Endodermal cell (in vitro differentiated cells): ENCODE measurements around the gene CSGALNACT2. TPM values are rescaled to one million over a fixed set of nuclear protein-coding genes. Genes with fewer than 3 reads are reported as not detected.

ENCODE experiments used
- DNase-seq: peaks from one replicate; pipeline ENCODE4 v3.0.0-alpha.2; 2017
- H3K27ac ChIP-seq: 2 replicates; pipeline ENCODE4 v1.5.1; 2013; ENCODE audit warnings: mild to moderate bottlenecking, low read depth, low read length, moderate library complexity
- H3K27me3 ChIP-seq: 2 replicates; pipeline ENCODE4 v1.6.1; 2013; ENCODE audit warnings: mild to moderate bottlenecking, low read length, moderate library complexity; ENCODE audit not compliant: insufficient read depth, control insufficient read depth, poor library complexity, severe bottlenecking
- H3K36me3 ChIP-seq: 2 replicates; pipeline ENCODE4 v1.7.0; 2013; ENCODE audit warnings: mild to moderate bottlenecking, low read length, moderate library complexity; ENCODE audit not compliant: control insufficient read depth, insufficient read depth
- H3K4me1 ChIP-seq: one replicate; pipeline ENCODE4 v1.7.0; 2013; ENCODE audit warnings: low read length; ENCODE audit not compliant: control insufficient read depth, insufficient read depth
- H3K4me3 ChIP-seq: 2 replicates; pipeline ENCODE4 v1.5.1; 2013; ENCODE audit warnings: mild to moderate bottlenecking, low read length, moderate library complexity
- H3K9ac ChIP-seq: 2 replicates; pipeline ENCODE4 v1.6.1; 2013; ENCODE audit warnings: mild to moderate bottlenecking, low read length, moderate library complexity; ENCODE audit not compliant: poor library complexity, severe bottlenecking; ENCODE audit errors: extremely low read depth
- H3K9me3 ChIP-seq: 2 replicates; pipeline ENCODE4 v1.6.1; 2013; ENCODE audit warnings: mild to moderate bottlenecking, low read length, moderate library complexity; ENCODE audit not compliant: control insufficient read depth
- H3K27ac Mint-ChIP-seq: 2 replicates; pipeline ENCODE4 v1.8.0; 2020; ENCODE audit warnings: mixed read lengths
- H3K27me3 Mint-ChIP-seq: 2 replicates; pipeline ENCODE4 v1.8.0; 2021; ENCODE audit warnings: mild to moderate bottlenecking, mixed read lengths; ENCODE audit not compliant: insufficient read depth
- H3K36me3 Mint-ChIP-seq: 2 replicates; pipeline ENCODE4 v1.8.0; 2020; ENCODE audit warnings: low read depth, mixed read lengths
- H3K4me1 Mint-ChIP-seq: 2 replicates; pipeline ENCODE4 v1.8.0; 2020; ENCODE audit warnings: mixed read lengths
- H3K4me3 Mint-ChIP-seq: 2 replicates; pipeline ENCODE4 v1.8.0; 2020; ENCODE audit warnings: mild to moderate bottlenecking, moderate library complexity, mixed read lengths
- H3K9me3 Mint-ChIP-seq: 2 replicates; pipeline ENCODE4 v1.8.0; 2020; ENCODE audit warnings: mild to moderate bottlenecking, mixed read lengths
- WGBS, 2 experiments: methylation state at CpG; one replicate each; pipeline versions ENCODE4 v1.1.5 to v1.1.7; 2013; ENCODE audit warnings: missing lambda C conversion rate in 2 of 2, mixed read lengths in 1 of 2; ENCODE audit not compliant: insufficient coverage in 1 of 2, insufficient read length in 1 of 2; 5-methylcytosine and 5-hydroxymethylcytosine counted together
- total RNA-seq, 2 donors: library from RNA; stranded (reverse); fragmentation: NEBNext Ultra II Directional in 1 of 2; extraction: Animal tissue kit (Norgen Biotek cat#: 25700) in 1 of 2; gene quantifications; 2 replicates in 1 of 2; 3 replicates in 1 of 2; pipeline ENCODE4 v1.2.1, GENCODE V29; 2021
- TF ChIP-seq, protein P1 (sequence below): fragments of 200-600 bp; sonication (generic); conservative IDR thresholded peaks from 2 replicates; pipeline ENCODE4 v1.5.0; 2021; ENCODE audit warnings: antibody characterized with exemption, mild to moderate bottlenecking

Gene CSGALNACT2
- total RNA-seq, 2 donors from 2014 or later = 7.3 to 8.6 TPM

DNA sequence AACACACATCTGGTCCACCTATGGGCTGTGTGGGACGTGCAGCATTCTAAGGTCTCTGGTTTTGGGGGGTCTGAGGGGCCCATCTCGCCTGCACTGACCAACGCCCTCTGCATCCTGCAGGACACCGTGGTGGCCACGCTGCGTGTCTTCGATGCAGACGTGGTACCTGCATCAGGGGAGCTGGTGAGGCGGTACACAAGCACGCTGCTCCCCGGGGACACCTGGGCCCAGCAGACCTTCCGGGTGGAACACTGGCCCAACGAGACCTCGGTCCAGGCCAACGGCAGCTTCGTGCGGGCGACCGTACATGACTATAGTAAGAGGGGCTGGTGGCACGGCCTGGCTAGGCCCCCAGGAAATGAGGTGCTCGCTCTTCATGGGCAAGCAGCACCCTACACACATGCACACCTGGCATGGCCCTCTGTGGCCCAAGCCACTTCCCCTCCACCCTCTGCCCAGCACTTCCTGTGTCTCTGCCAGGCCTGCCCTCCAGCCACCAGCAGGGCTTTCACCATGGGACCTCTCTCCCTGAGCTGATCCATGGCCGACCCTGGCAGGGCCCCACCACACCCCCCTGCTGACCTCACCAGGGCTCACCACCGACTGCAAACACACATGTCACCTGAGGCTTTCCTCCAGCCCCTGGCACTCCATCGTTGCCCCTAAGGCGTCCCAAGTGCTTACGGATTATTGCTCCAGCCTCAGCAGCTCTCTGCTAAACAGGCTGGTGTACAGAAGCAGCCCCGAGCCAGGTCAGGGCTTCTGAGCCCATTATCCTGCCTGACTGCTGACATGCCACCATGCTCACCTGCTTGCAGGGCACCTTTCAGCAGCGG lies 31.8 kb upstream of the CSGALNACT2 start:
- H3K27me3 ChIP-seq = peaks cover 16% of the 10 kb centered on the region
- DNase-seq = no peak
- H3K9ac ChIP-seq = no peak overlapping the region
- H3K9me3 Mint-ChIP-seq = no peaks in the 10 kb centered on the region
- H3K27ac ChIP-seq = no peak overlapping the region
- H3K36me3 Mint-ChIP-seq = no peaks in the 10 kb centered on the region
- no peak overlapping the region for H3K4me3 Mint-ChIP-seq
- WGBS, 2 experiments = 93% methylated on average over 22 to 28 of the region's 28 CpGs
- peaks cover 25% of the 10 kb centered on the region for H3K27me3 Mint-ChIP-seq
- no peak overlapping the region for H3K27ac Mint-ChIP-seq
- no peaks in the 10 kb centered on the region for H3K4me1 ChIP-seq
- TF ChIP-seq, protein P1, sequence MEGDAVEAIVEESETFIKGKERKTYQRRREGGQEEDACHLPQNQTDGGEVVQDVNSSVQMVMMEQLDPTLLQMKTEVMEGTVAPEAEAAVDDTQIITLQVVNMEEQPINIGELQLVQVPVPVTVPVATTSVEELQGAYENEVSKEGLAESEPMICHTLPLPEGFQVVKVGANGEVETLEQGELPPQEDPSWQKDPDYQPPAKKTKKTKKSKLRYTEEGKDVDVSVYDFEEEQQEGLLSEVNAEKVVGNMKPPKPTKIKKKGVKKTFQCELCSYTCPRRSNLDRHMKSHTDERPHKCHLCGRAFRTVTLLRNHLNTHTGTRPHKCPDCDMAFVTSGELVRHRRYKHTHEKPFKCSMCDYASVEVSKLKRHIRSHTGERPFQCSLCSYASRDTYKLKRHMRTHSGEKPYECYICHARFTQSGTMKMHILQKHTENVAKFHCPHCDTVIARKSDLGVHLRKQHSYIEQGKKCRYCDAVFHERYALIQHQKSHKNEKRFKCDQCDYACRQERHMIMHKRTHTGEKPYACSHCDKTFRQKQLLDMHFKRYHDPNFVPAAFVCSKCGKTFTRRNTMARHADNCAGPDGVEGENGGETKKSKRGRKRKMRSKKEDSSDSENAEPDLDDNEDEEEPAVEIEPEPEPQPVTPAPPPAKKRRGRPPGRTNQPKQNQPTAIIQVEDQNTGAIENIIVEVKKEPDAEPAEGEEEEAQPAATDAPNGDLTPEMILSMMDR = no peak
- no peaks in the 10 kb centered on the region for H3K9me3 ChIP-seq
- no peak overlapping the region for H3K4me3 ChIP-seq
- H3K36me3 ChIP-seq = no peaks in the 10 kb centered on the region
- no peaks in the 10 kb centered on the region for H3K4me1 Mint-ChIP-seq

- 94 to 97% methylated on average over 5 to 12 of the region's 12 CpGs for WGBS, 2 experiments
- Mint-ChIP-seq H3K9me3 (no peaks in the 10 kb centered on the region), H3K27ac (no peak overlapping the region), H3K4me1 (no peaks in the 10 kb centered on the region), H3K36me3 (no peaks in the 10 kb centered on the region), H3K4me3 (no peak overlapping the region), H3K27me3 (peaks cover 11% of the 10 kb centered on the region)
- Histone ChIP-seq H3K4me3 (no peak overlapping the region), H3K9ac (no peak overlapping the region), H3K27me3 (peaks cover 14% of the 10 kb centered on the region), H3K27ac (no peak overlapping the region), H3K36me3 (no peaks in the 10 kb centered on the region), H3K9me3 (no peaks in the 10 kb centered on the region), H3K4me1 (no peaks in the 10 kb centered on the region)
- DNase-seq = no peak
- TF ChIP-seq, protein P1 = no peak
Measured at GRCh38 chr10:43108951-43109350, 29.3 kb upstream of the CSGALNACT2 start.

DNA sequence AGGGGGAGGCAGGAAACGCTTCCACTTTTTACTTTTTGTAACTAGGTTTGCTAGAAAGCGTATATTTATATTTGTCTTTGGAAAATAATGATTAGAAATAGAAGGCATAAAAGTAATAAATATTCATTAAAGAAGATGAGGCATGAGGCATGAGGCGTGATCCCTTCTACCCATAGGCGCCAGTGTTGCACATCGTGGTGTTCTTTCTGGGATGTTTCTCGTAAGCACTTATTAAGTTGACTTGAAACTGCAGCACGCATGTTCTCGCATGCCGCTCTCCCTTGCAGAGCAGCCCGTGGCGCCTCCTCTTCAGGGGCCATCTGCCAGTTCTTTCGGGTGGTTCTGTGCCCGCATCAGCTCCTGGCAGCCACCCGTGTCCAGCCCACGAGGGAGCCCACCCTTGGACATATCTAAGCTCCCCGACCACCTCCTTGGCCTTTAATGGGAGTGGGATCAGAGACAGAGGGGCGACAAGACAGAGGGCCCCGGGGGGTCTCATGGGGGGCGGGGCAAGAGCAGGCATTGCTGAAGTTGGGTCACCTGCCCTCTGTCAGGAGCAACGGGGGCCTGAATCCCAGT lies 28.5 kb upstream of the CSGALNACT2 start:
- Mint-ChIP-seq H3K36me3 (no peaks in the 10 kb centered on the region), H3K27ac (no peak overlapping the region), H3K9me3 (no peaks in the 10 kb centered on the region), H3K4me3 (no peak overlapping the region), H3K4me1 (no peaks in the 10 kb centered on the region), H3K27me3 (peaks cover 4% of the 10 kb centered on the region)
- H3K27me3 ChIP-seq = peaks cover 6% of the 10 kb centered on the region
- H3K4me1 ChIP-seq = no peaks in the 10 kb centered on the region
- TF ChIP-seq, protein P1 = no peak
- no peak overlapping the region for H3K4me3 ChIP-seq
- no peaks in the 10 kb centered on the region for H3K9me3 ChIP-seq
- no peak for DNase-seq
- 86 to 91% methylated on average over 13 to 20 of the region's 20 CpGs for WGBS, 2 experiments
- H3K27ac ChIP-seq = no peak overlapping the region
- no peaks in the 10 kb centered on the region for H3K36me3 ChIP-seq
- no peak overlapping the region for H3K9ac ChIP-seq
